IMR-90 (cell line): ENCODE measurements around the gene TACR2.

ENCODE experiments used
- CHD1 ChIP-seq: IDR thresholded peaks from 2 replicates; pipeline ENCODE4 v1.6.1; 2012; ENCODE audit warnings: low read depth, low read length, improper control_type of control experiment
- MAFK ChIP-seq: IDR thresholded peaks from 2 replicates; pipeline ENCODE4 v1.6.1; 2012; ENCODE audit warnings: low read depth, low read length, improper control_type of control experiment
- NFE2L2 ChIP-seq: fragments of 150-350 bp; IDR thresholded peaks from 2 replicates; pipeline ENCODE4 v1.6.1; 2016; ENCODE audit warnings: low read depth, mild to moderate bottlenecking, low read length
- RAD21 ChIP-seq: IDR thresholded peaks from 2 replicates; pipeline ENCODE4 v1.6.1; 2012; ENCODE audit warnings: low read length, improper control_type of control experiment
- RFX5 ChIP-seq: IDR thresholded peaks from 2 replicates; pipeline ENCODE4 v1.8.0; 2012; ENCODE audit warnings: low read depth, mild to moderate bottlenecking, low read length, moderate library complexity
- TF ChIP-seq, protein P1 (sequence below): conservative IDR thresholded peaks from 2 replicates; pipeline ENCODE4 v1.5.1; 2012; ENCODE audit warnings: mild to moderate bottlenecking, low read depth, low read length, improper control_type of control experiment

DNA sequence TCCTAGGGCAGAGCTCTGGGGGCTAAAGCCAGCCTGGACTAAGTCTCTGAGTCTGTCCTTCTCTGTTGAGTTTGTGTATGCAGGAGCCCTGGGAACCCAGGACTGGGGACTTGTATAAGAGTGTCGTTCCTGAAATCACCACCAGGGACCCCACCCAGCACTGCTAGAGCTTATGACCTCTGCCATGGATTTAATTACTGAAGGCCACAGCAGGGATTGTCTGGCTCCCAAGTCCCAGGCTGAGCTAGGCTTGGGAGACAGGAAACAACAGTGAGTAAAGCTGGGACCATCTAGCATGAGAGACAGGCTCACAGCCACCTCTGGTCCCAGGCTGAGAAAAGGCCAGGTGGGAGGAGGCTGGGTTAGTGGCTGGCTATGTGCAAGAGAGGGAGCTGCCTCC lies 33.1 kb upstream of the TACR2 start:
- TF ChIP-seq NFE2L2 = no peak
- 0 out of 2 replicates have a peak, but pooled peaks have one; percentile 39 for TF ChIP-seq RFX5
- TF ChIP-seq, protein P1, sequence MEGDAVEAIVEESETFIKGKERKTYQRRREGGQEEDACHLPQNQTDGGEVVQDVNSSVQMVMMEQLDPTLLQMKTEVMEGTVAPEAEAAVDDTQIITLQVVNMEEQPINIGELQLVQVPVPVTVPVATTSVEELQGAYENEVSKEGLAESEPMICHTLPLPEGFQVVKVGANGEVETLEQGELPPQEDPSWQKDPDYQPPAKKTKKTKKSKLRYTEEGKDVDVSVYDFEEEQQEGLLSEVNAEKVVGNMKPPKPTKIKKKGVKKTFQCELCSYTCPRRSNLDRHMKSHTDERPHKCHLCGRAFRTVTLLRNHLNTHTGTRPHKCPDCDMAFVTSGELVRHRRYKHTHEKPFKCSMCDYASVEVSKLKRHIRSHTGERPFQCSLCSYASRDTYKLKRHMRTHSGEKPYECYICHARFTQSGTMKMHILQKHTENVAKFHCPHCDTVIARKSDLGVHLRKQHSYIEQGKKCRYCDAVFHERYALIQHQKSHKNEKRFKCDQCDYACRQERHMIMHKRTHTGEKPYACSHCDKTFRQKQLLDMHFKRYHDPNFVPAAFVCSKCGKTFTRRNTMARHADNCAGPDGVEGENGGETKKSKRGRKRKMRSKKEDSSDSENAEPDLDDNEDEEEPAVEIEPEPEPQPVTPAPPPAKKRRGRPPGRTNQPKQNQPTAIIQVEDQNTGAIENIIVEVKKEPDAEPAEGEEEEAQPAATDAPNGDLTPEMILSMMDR = peak; percentile 28; the same call in 1 of the 2 replicates
- TF ChIP-seq CHD1 = no peak
- no peak for TF ChIP-seq MAFK
- no peak for TF ChIP-seq RAD21
